H9 (cell line): ENCODE results near the gene STX5. TPM values are rescaled to one million over a fixed set of nuclear protein-coding genes. Genes with fewer than 3 reads are reported as not detected.

Experiments used
- DNase-seq: peaks from one replicate; pipeline ENCODE4 v3.0.0-alpha.2; 2017
- H2AFZ ChIP-seq: one replicate; pipeline ENCODE4 v1.6.1; 2013; ENCODE audit warnings: mild to moderate bottlenecking, low read length, control low read depth, moderate library complexity
- H2AK5ac ChIP-seq: 2 replicates; pipeline ENCODE4 v1.6.1; 2013; ENCODE audit warnings: low read length, control low read depth, mixed read lengths; ENCODE audit not compliant: insufficient read length
- H2BK120ac ChIP-seq: one replicate; pipeline ENCODE4 v1.6.1; 2013; ENCODE audit warnings: low read depth, mild to moderate bottlenecking, low read length, control low read depth, inconsistent platforms; ENCODE audit not compliant: poor library complexity, severe bottlenecking
- H2BK12ac ChIP-seq: 2 replicates; pipeline ENCODE4 v1.6.1; 2013; ENCODE audit warnings: low read length, control low read depth, mixed read lengths, low read depth; ENCODE audit not compliant: insufficient read length
- H2BK15ac ChIP-seq: 2 replicates; pipeline ENCODE4 v1.6.1; 2013; ENCODE audit warnings: low read depth, low read length, control low read depth
- H2BK20ac ChIP-seq: one replicate; pipeline ENCODE4 v1.6.1; 2013; ENCODE audit warnings: low read depth, mild to moderate bottlenecking, low read length, control low read depth, inconsistent platforms; ENCODE audit not compliant: poor library complexity, severe bottlenecking
- H2BK5ac ChIP-seq: 2 replicates; pipeline ENCODE4 v1.6.1; 2013; ENCODE audit warnings: low read length, control low read depth, mixed read lengths; ENCODE audit not compliant: insufficient read length
- H3K14ac ChIP-seq: 2 replicates; pipeline ENCODE4 v1.6.1; 2013; ENCODE audit warnings: low read length, control low read depth; ENCODE audit not compliant: insufficient read depth
- H3K18ac ChIP-seq: 2 replicates; pipeline ENCODE4 v1.6.1; 2013; ENCODE audit warnings: low read depth, mild to moderate bottlenecking, mixed read lengths, low read length, control low read depth; ENCODE audit not compliant: insufficient read length
- H3K23ac ChIP-seq: 2 replicates; pipeline ENCODE4 v1.6.1; 2013; ENCODE audit warnings: low read length, control low read depth, mixed read lengths, low read depth; ENCODE audit not compliant: insufficient read length
- H3K23me2 ChIP-seq: 2 replicates; pipeline ENCODE4 v1.6.1; 2013; ENCODE audit warnings: low read depth, mild to moderate bottlenecking, mixed read lengths, low read length, control low read depth; ENCODE audit not compliant: insufficient read length, poor library complexity, severe bottlenecking
- H3K27ac ChIP-seq: 2 replicates; pipeline ENCODE4 v1.5.1; 2013; ENCODE audit warnings: low read length, control low read depth, mixed read lengths, low read depth; ENCODE audit not compliant: insufficient read length
- H3K27me3 ChIP-seq: 2 replicates; pipeline ENCODE4 v1.6.1; 2013; ENCODE audit warnings: low read length, control low read depth, inconsistent platforms; ENCODE audit not compliant: insufficient read depth
- H3K4ac ChIP-seq: 2 replicates; pipeline ENCODE4 v1.6.1; 2013; ENCODE audit warnings: low read depth, mild to moderate bottlenecking, control low read depth, inconsistent platforms, low read length, moderate library complexity
- H3K4me1 ChIP-seq: 2 replicates; pipeline ENCODE4 v1.6.1; 2013; ENCODE audit warnings: low read length, control low read depth, inconsistent platforms; ENCODE audit not compliant: insufficient read depth
- H3K4me2 ChIP-seq: 2 replicates; pipeline ENCODE4 v1.6.1; 2013; ENCODE audit warnings: low read length, control low read depth, mixed read lengths; ENCODE audit not compliant: insufficient read length, insufficient read depth
- H3K56ac ChIP-seq: 2 replicates; pipeline ENCODE4 v1.6.1; 2013; ENCODE audit warnings: low read depth, mild to moderate bottlenecking, mixed read lengths, low read length, control low read depth; ENCODE audit not compliant: insufficient read length
- H3K79me1 ChIP-seq: 2 replicates; pipeline ENCODE4 v1.6.1; 2013; ENCODE audit warnings: low read depth, mild to moderate bottlenecking, moderate library complexity, low read length, control low read depth, inconsistent platforms; ENCODE audit not compliant: insufficient read depth, poor library complexity, severe bottlenecking
- H3K79me2 ChIP-seq: 2 replicates; pipeline ENCODE4 v1.6.1; 2013; ENCODE audit warnings: low read length, control low read depth, inconsistent platforms; ENCODE audit not compliant: insufficient read depth
- H3K9ac ChIP-seq: 2 replicates; pipeline ENCODE4 v1.6.1; 2013; ENCODE audit warnings: low read length, control low read depth, mixed read lengths; ENCODE audit not compliant: insufficient read length; ENCODE audit errors: extremely low read depth
- H3K9me3 ChIP-seq: one replicate; pipeline ENCODE4 v1.6.1; 2013; ENCODE audit warnings: low read depth, low read length, inconsistent platforms; ENCODE audit not compliant: control insufficient read depth
- H3T11ph ChIP-seq: one replicate; pipeline ENCODE4 v1.6.1; 2013; ENCODE audit warnings: mild to moderate bottlenecking, low read length, control low read depth, inconsistent platforms
- H4K20me1 ChIP-seq: one replicate; pipeline ENCODE4 v1.6.1; 2013; ENCODE audit not compliant: control insufficient read depth, insufficient read length, insufficient read depth
- H4K5ac ChIP-seq: 2 replicates; pipeline ENCODE4 v1.6.1; 2013; ENCODE audit warnings: low read depth, mild to moderate bottlenecking, mixed read lengths, low read length, control low read depth; ENCODE audit not compliant: insufficient read length
- H4K8ac ChIP-seq: replicated peaks from 2 replicates; pipeline ENCODE4 v1.6.1; 2013; ENCODE audit warnings: low read length, control low read depth, mixed read lengths, low read depth; ENCODE audit not compliant: insufficient read length
- H4K91ac ChIP-seq: 2 replicates; pipeline ENCODE4 v1.6.1; 2013; ENCODE audit warnings: low read depth, mild to moderate bottlenecking, moderate library complexity, mixed read lengths, low read length, control low read depth; ENCODE audit not compliant: insufficient read length
- H3K27ac Mint-ChIP-seq, 3 experiments: 2 replicates in 2 of 3; 3 replicates in 1 of 3; pipeline ENCODE4 v1.8.0; 2020 to 2021; ENCODE audit warnings: mixed read lengths in 3 of 3, mild to moderate bottlenecking in 1 of 3, moderate library complexity in 1 of 3
- H3K27me3 Mint-ChIP-seq: 2 replicates; pipeline ENCODE4 v1.8.0; 2021; ENCODE audit warnings: low read depth, mild to moderate bottlenecking, moderate library complexity, mixed read lengths
- H3K36me3 Mint-ChIP-seq, 3 experiments: 2 replicates in 2 of 3; 3 replicates in 1 of 3; pipeline ENCODE4 v1.8.0; 2020 to 2021; ENCODE audit warnings: low read depth in 3 of 3, mixed read lengths in 3 of 3; ENCODE audit not compliant: insufficient read depth in 1 of 3
- H3K4me1 Mint-ChIP-seq, 2 experiments: 2 replicates each; pipeline ENCODE4 v1.8.0; 2020; ENCODE audit warnings: mixed read lengths in 2 of 2
- H3K4me3 Mint-ChIP-seq, 2 experiments: 2 replicates in 1 of 2; 3 replicates in 1 of 2; pipeline ENCODE4 v1.8.0; 2020 to 2021; ENCODE audit warnings: mild to moderate bottlenecking in 2 of 2, mixed read lengths in 2 of 2, moderate library complexity in 1 of 2
- H3K9me3 Mint-ChIP-seq, 2 experiments: 2 replicates in 1 of 2; 3 replicates in 1 of 2; pipeline ENCODE4 v1.8.0; 2020; ENCODE audit warnings: mild to moderate bottlenecking in 2 of 2, mixed read lengths in 2 of 2, moderate library complexity in 1 of 2
- CTCF ChIP-seq: fragments of 200-600 bp; sonication (generic); conservative IDR thresholded peaks from 3 replicates; pipeline ENCODE4 v1.8.0; 2021; ENCODE audit warnings: antibody characterized with exemption, mild to moderate bottlenecking
- WGBS: extraction: QIAGEN DNeasy Blood & Tissue Kit; methylation state at CpG from one replicate; pipeline ENCODE4 v1.1.7; 2013; ENCODE audit warnings: missing lambda C conversion rate, low lambda C conversion rate, mixed read lengths; ENCODE audit not compliant: insufficient read length; ENCODE audit errors: extremely low coverage; 5-methylcytosine and 5-hydroxymethylcytosine counted together
- total RNA-seq: library from RNA; stranded (reverse); gene quantifications from 2 replicates; pipeline ENCODE4 v1.2.1, GENCODE V29; 2021

STX5 gene
- total RNA-seq, 1 experiment from 2014 or later: 33.5 TPM

- Histone ChIP-seq H3K4me2 (no peak overlapping the region), H3K79me2 (peaks cover 11% of the 10 kb centered on the region; the same call in 1 of the 2 replicates), H4K5ac (no peak overlapping the region), H3K56ac (no peak overlapping the region), H3K4me1 (no peaks in the 10 kb centered on the region), H4K20me1 (no peaks in the 10 kb centered on the region), H4K8ac (no peak overlapping the region), H3K18ac (no peak overlapping the region), H2BK20ac (no peak overlapping the region), H2AK5ac (no peak overlapping the region), H3K23ac (no peak overlapping the region), H3K4ac (no peak overlapping the region), H3K27me3 (no peaks in the 10 kb centered on the region), H3K14ac (no peak overlapping the region), H3K9me3 (no peaks in the 10 kb centered on the region), H2BK15ac (no peak overlapping the region), H4K91ac (no peak overlapping the region), H2AFZ (no peak overlapping the region), H3K23me2 (peaks cover 19% of the 10 kb centered on the region), H3K79me1 (peaks cover 3% of the 10 kb centered on the region), H2BK5ac (no peak overlapping the region), H2BK120ac (no peak overlapping the region), H2BK12ac (no peak overlapping the region), H3T11ph (no peak overlapping the region), H3K27ac (no peak overlapping the region), H3K9ac (no peak overlapping the region)
- TF ChIP-seq CTCF: no peak
- DNase-seq: no peak
- Mint-ChIP-seq H3K27ac (no peak overlapping the region; a peak in 1 of 7 replicates), H3K4me1 (peaks cover 19 to 33% of the 10 kb centered on the region in 2 experiments), H3K27me3 (no peaks in the 10 kb centered on the region; the same call in 1 of the 2 replicates), H3K36me3 (peaks cover 35 to 58% (median 54%) of the 10 kb centered on the region in 3 experiments), H3K9me3 (peaks cover 0 to 4% of the 10 kb centered on the region in 2 experiments; a peak in 3 of 5 replicates), H3K4me3 (peak overlapping the region in 1 of 2 experiments; percentile 34; a peak in 2 of 5 replicates)
- no CpG with 5 or more reads among the region's 8 CpGs for WGBS
Observed at GRCh38 chr11:62835336-62835735, 3.5 kb upstream of the STX5 start.
